PC-9 (cell line): ENCODE data around the gene CST7. TPM values are rescaled to one million over a fixed set of nuclear protein-coding genes. Genes with fewer than 3 reads are reported as not detected.
A peak's percentile ranks its signal among the peaks of the same experiment; 100 is the strongest.
"Not testable (repeated sequence)": the region's sequence is repeated elsewhere in the genome, so short reads cannot be mapped to it uniquely, and the experiment has no call there.

ENCODE experiments used
- BruUV-seq: library from RNA; stranded (reverse); fragments of 400-500 nt; replicated peaks from 2 replicates; lab custom pipeline; 2021; lab: Mats Ljungman, UMichigan
- CTCF ChIA-PET: fragments of 300-600 bp; sonication (Branson Sonifier 250); formaldehyde crosslinking; loops from one replicate; lab custom pipeline; 2022; ENCODE audit warnings: antibody characterized with exemption; lab: Charles Lee
- POLR2A ChIA-PET: fragments of 300-600 bp; sonication (Branson Sonifier 250); formaldehyde crosslinking; loops from one replicate; lab custom pipeline; 2022; ENCODE audit warnings: antibody characterized with exemption; ENCODE audit not compliant: unreplicated experiment; lab: Charles Lee
- DNase-seq, 2 experiments: peaks; one replicate each; pipeline versions ENCODE4 v3.0.0 to v3.0.0-alpha.2; 2015 to 2022; ENCODE audit warnings: mixed read lengths in 1 of 2
- H2AFZ ChIP-seq: fragments of 200-600 bp; sonication (generic); 2 replicates; pipeline ENCODE4 v1.8.1; 2017; ENCODE audit warnings: antibody characterized with exemption
- H3F3A ChIP-seq: fragments of 200-600 bp; sonication (generic); 2 replicates; pipeline ENCODE4 v1.8.1; 2017; ENCODE audit warnings: antibody characterized with exemption, mild to moderate bottlenecking, low read depth; ENCODE audit not compliant: insufficient read depth
- H3K27ac ChIP-seq: fragments of 200-600 bp; sonication (generic); 2 replicates; pipeline ENCODE4 v1.6.1; 2016; ENCODE audit warnings: mixed run types
- H3K27me3 ChIP-seq: fragments of 200-600 bp; sonication (generic); 2 replicates; pipeline ENCODE4 v1.6.1; 2016; ENCODE audit warnings: low read depth, mixed run types; ENCODE audit not compliant: insufficient read depth
- H3K36me3 ChIP-seq: fragments of 200-600 bp; sonication (generic); 2 replicates; pipeline ENCODE4 v1.6.1; 2016; ENCODE audit warnings: low read depth, mixed run types
- H3K4me1 ChIP-seq: fragments of 200-600 bp; sonication (generic); replicated peaks from 2 replicates; pipeline ENCODE4 v1.6.1; 2016; ENCODE audit warnings: mixed run types; ENCODE audit not compliant: insufficient read depth
- H3K4me2 ChIP-seq: fragments of 200-600 bp; sonication (generic); 2 replicates; pipeline ENCODE4 v1.6.1; 2017; ENCODE audit warnings: mixed run types
- H3K4me3 ChIP-seq: fragments of 200-600 bp; sonication (generic); 2 replicates; pipeline ENCODE4 v1.6.1; 2016; ENCODE audit warnings: mixed run types
- H3K79me2 ChIP-seq: fragments of 200-600 bp; sonication (generic); 2 replicates; pipeline ENCODE4 v1.6.1; 2017; ENCODE audit warnings: low read depth, mixed run types
- H3K9me2 ChIP-seq: fragments of 200-600 bp; sonication (generic); 2 replicates; pipeline ENCODE4 v1.8.1; 2017; ENCODE audit warnings: mild to moderate bottlenecking; ENCODE audit not compliant: insufficient read depth
- H3K9me3 ChIP-seq: fragments of 200-600 bp; sonication (generic); 2 replicates; pipeline ENCODE4 v1.8.1; 2016; ENCODE audit warnings: low read depth; ENCODE audit not compliant: insufficient read depth
- H4K20me1 ChIP-seq: fragments of 200-600 bp; sonication (generic); 2 replicates; pipeline ENCODE4 v1.8.1; 2017; ENCODE audit not compliant: insufficient read depth
- EZH2 ChIP-seq: fragments of 200-600 bp; sonication (generic); IDR thresholded peaks from 2 replicates; pipeline ENCODE4 v1.8.0; 2017; ENCODE audit warnings: antibody characterized with exemption, low read depth
- intact Hi-C: fragments of 100-400 bp; cut with micrococcal nuclease; formaldehyde crosslinking; loops from one replicate; pipeline ENCODE4 v1.10.0; 2022; ENCODE audit not compliant: unreplicated experiment
- total RNA-seq: library from RNA; stranded (reverse); gene quantifications from 2 replicates; pipeline ENCODE4 v1.2.3, GENCODE V29; 2021
- TF ChIP-seq, protein P1 (sequence below): fragments of 200-600 bp; sonication (generic); conservative IDR thresholded peaks from 2 replicates; pipeline ENCODE4 v1.6.1; 2017; ENCODE audit warnings: mixed run types, antibody characterized with exemption, mild to moderate bottlenecking, moderate library complexity

The CST7 gene
- total RNA-seq, 1 experiment from 2014 or later = not detected

GRCh38 chr20:24999568-24999967 is 50.5 kb downstream of the CST7 start:
- Histone ChIP-seq H4K20me1 (no peaks in the 10 kb centered on the region), H3F3A (peaks cover 19% of the 10 kb centered on the region), H3K36me3 (0 out of 2 replicates have a peak, but pooled peaks cover 9% of the 10 kb centered on the region), H3K79me2 (no peaks in the 10 kb centered on the region), H3K4me3 (no peak overlapping the region), H3K9me3 (peaks cover 13% of the 10 kb centered on the region; the same call in 1 of the 2 replicates), H3K4me1 (peaks cover 41% of the 10 kb centered on the region), H3K27me3 (no peaks in the 10 kb centered on the region), H3K27ac (peak overlapping the region; percentile 68), H3K9me2 (no peaks in the 10 kb centered on the region), H2AFZ (no peak overlapping the region), H3K4me2 (peak overlapping the region; percentile 68)
- DNase-seq = no peak
- ChIA-PET POLR2A (interaction anchor here (0.6 kb wide), 1 partner anchor 257 kb away, joined by 8 read pairs; no protein-coding TSS in a partner anchor), CTCF (interaction anchor here (0.6 to 1.0 kb wide), 2 partner anchors 63 to 400 kb away, joined by 3 read pairs; no protein-coding TSS in a partner anchor)
- BruUV-seq = no TSS peak
- TF ChIP-seq, protein P1, sequence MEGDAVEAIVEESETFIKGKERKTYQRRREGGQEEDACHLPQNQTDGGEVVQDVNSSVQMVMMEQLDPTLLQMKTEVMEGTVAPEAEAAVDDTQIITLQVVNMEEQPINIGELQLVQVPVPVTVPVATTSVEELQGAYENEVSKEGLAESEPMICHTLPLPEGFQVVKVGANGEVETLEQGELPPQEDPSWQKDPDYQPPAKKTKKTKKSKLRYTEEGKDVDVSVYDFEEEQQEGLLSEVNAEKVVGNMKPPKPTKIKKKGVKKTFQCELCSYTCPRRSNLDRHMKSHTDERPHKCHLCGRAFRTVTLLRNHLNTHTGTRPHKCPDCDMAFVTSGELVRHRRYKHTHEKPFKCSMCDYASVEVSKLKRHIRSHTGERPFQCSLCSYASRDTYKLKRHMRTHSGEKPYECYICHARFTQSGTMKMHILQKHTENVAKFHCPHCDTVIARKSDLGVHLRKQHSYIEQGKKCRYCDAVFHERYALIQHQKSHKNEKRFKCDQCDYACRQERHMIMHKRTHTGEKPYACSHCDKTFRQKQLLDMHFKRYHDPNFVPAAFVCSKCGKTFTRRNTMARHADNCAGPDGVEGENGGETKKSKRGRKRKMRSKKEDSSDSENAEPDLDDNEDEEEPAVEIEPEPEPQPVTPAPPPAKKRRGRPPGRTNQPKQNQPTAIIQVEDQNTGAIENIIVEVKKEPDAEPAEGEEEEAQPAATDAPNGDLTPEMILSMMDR = no peak
- TF ChIP-seq EZH2 = no peak
- intact Hi-C loops = loop anchor here (10.0 kb wide), 1 partner anchor 695 kb away; the partner anchor contains the start of gene ZNF337

DNA sequence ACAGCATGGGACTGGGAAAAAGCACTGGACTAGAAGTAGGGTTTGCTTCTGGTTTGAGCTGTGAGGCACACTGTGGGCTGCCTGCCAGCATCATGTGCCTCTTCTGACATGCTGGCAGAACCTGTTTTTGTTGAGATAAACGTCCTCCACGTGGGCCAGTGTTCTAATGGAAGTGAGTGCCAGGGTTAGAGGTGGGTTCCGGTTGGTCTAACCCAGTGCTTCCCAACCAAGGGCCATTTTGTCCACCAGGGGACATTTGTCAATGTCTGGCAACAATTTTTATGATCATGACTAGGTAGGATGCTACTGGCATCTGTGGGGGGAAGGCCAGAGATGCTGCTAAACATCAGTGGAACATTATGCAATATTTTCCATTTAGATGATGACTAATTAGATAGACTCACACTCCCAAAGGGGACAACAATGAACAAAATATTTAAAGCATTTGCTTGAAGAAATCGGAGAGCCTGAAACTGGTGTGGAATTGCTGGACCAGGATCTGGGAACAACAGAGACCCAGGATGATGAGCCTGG is 51.3 kb downstream of the CST7 start:
- Histone ChIP-seq H3K4me3 (no peak overlapping the region; the same call in 1 of the 2 replicates), H4K20me1 (no peaks in the 10 kb centered on the region), H3K36me3 (0 out of 2 replicates have a peak, but pooled peaks cover 9% of the 10 kb centered on the region), H3F3A (peaks cover 23% of the 10 kb centered on the region), H3K9me2 (no peaks in the 10 kb centered on the region), H3K79me2 (no peaks in the 10 kb centered on the region), H3K9me3 (peaks cover 13% of the 10 kb centered on the region; the same call in 1 of the 2 replicates), H3K4me1 (peaks cover 33% of the 10 kb centered on the region), H3K27ac (peak overlapping the region; percentile 68), H3K27me3 (no peaks in the 10 kb centered on the region), H3K4me2 (peak overlapping the region; percentile 68), H2AFZ (no peak overlapping the region)
- ChIA-PET CTCF (interaction anchor here (0.6 to 1.0 kb wide), 2 partner anchors 62 to 399 kb away, joined by 3 read pairs; no protein-coding TSS in a partner anchor), POLR2A (interaction anchor here (0.6 kb wide), 3 partner anchors 56 to 256 kb away, joined by 5 to 13 read pairs (median 8); no protein-coding TSS in a partner anchor)
- intact Hi-C loops = loop anchor here (1.0 to 2.0 kb wide), 4 partner anchors 40 to 179 kb away; no protein-coding TSS in a partner anchor
- TF ChIP-seq EZH2 = no peak
- TF ChIP-seq, protein P1 = peak; percentile 50
- no TSS peak for BruUV-seq
- DNase-seq = peak; percentile 90 to 98

DNA sequence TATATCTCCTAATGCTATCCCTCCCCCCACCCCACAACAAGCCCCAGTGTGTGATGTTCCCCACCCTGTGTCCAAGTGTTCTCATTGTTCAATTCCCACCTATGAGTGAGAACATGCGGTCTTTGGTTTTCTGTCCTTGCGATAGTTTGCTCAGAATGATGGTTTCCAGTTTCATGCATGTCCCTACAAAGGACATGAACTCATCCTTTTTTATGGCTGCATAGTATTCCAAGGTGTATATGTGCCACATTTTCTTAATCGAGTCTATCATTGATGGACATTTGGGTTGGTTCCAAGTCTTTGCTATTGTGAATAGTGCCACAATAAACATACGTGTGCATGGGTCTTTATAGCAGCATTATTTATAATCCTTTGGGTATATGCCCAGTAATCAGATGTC is 52.3 kb downstream of the CST7 start:
- H3K4me3 ChIP-seq, H3K36me3 ChIP-seq, H3K9me2 ChIP-seq, H3K79me2 ChIP-seq, BruUV-seq, H3K27me3 ChIP-seq, DNase-seq, H4K20me1 ChIP-seq, POLR2A ChIA-PET, H2AFZ ChIP-seq, H3K4me2 ChIP-seq: not testable (repeated sequence)
- CTCF ChIA-PET = interaction anchor here (0.6 kb wide), 1 partner anchor 346 kb away, joined by 3 read pairs; no protein-coding TSS in a partner anchor
- peaks cover 23% of the 10 kb centered on the region for H3F3A ChIP-seq
- peaks cover 13% of the 10 kb centered on the region; the same call in 1 of the 2 replicates for H3K9me3 ChIP-seq
- H3K4me1 ChIP-seq = peaks cover 25% of the 10 kb centered on the region
- peak overlapping the region; percentile 68; the same call in 1 of the 2 replicates for H3K27ac ChIP-seq
- intact Hi-C loops = loop anchor here (2.0 kb wide), 2 partner anchors 39 to 135 kb away; no protein-coding TSS in a partner anchor
